ENCODE data around the gene XPO4.
"Not testable (repeated sequence)": the region's sequence is repeated elsewhere in the genome, so short reads cannot be mapped to it uniquely, and the experiment has no call there.

The XPO4 gene

DNA sequence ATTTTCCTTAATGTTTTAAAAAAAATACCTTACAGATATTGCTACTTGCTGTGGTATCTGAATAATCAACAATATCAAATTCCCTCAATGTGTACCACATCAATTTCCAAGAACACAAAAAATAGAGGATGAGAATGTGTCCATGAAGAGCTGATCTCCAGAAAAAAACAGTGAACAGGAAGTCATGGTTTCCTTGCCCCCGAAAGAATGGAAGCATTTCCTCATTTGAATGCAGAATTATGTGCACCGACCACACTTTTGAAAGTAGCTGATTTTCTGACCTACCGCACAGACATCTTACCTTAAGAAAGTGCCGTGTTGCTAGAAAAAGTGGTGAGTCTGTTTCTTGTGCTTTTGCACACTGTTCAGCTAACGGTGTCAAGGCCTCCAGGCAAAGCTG, 115.4 kb downstream of the XPO4 start:
- no peak for DNase-seq (ENCODE audit: low read depth in 2 of 2)

DNA sequence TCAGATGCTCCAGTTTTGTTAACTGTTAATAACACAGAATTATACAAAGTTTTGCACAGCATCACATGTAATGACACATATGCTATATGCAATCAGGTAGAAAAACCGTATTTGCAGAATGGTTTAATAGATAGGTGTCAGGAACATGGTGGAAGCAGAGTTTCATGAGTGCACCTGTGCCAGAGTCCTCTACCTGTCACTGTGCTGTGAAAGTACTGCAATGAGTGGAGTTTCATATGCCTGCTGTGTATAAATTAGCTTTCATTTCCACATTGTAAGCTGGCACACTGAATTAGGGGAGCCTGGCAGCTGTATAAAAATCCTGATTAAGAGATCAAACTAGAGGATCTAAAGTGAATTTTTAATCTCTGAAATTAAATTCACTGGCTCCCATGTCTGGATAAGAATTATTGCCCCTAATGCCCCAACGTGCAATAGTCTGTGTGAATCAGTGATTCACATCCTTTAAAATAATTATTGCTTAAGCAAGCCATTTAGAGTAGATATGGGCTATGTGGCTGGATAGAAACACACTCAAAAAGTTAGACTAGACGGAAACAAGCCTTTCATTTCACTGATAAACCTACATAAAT, 120.3 kb downstream of the XPO4 start:
- DNase-seq (ENCODE audit: low read depth in 2 of 2), result no peak

DNA sequence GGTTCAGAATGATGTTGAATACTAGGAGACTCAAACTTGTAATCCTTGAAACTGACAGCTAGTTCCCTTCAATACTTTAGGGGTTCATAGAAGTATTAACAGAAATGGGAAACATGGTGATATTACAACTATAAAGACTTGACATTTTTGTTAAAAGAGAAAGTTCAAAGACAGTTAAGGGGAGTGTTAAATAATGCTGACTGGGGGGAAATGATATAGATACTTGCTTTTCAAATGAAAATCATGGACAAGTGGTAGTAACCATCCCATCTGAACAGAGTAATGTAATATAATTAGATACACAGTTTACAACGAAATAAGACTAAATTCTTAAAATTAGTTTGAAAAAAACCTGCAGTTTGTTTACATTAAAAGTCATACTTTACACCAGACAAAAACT, 122.2 kb downstream of the XPO4 start:
- no peak for DNase-seq (ENCODE audit: low read depth in 2 of 2)

DNA sequence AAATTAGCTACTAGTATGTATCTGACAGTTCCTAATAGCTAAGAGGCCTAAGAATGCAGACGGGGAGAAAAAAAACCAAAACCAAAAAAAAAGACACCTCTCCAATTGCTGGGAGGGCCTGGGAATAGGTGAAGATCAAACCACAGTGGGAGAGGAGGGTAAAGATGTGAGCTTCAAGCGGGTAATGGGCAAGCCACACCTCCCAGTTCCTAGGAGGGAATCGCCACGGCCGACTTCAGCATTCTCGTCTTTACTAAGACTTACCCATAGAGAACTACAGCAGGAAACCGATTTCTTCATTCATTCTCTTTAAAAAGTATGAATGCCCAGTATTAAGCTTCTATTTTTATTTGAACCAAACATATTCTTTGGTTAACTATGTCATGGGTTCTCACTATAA, 123.1 kb downstream of the XPO4 start:
- no peak for DNase-seq (ENCODE audit: low read depth in 2 of 2)

DNA sequence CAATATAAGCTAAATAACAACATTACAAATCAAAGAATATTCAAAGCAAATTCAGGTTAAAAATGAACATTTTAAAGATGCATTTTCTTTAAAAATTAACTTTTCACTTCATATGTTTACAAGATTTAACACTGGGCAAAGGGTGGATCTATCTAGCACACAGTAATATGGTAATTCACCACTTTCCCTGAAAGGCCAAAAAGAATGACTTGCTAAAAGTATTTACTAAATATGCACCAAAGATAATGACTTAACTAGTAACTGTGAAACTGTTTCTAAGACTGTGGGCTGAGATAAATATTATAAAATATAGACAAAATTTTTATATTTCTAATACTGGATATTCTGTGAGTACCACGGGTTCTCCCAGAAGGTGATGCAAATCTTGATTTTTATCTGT, 124.2 kb downstream of the XPO4 start:
- no peak for DNase-seq (ENCODE audit: low read depth in 2 of 2)

DNA sequence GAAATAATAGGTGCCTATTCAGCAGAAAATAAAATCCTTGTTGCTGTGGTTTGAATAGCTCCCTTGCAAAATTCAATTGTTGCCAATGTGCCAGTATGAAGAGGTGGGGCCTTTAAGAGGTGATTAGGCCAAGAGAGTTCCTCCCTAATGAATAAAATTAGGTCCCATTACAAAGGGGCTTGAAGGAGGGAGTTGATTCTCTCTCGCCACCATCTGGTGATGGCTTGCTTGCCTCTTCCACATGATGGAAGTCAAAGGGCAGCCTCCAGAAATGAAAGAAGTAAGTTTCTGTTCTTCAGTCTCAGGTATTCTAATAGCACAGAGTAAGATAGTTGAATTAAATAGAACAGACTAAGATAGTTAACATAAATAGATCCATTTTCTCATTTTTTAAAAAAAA, 125.8 kb downstream of the XPO4 start:
- DNase-seq (ENCODE audit: low read depth in 2 of 2), result no peak

DNA sequence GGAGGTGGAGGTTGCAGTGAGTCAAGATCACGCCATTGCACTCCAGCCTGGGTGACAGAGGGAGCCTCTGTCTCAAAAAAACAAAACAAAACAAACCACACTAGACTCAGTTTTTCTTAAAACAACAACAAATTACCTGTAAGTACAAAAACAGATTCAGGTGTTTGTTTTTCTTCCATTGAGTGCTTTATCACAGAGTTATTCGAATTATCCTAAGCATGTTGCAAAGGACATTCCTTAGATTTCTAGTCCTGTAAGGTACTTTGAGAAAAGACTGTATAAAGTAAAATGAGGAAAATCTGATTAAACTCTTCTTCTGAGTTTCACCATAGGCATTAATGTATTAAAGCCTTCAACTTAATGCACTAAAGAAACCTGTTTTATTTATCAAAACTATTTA, 126.6 kb downstream of the XPO4 start:
- DNase-seq (ENCODE audit: low read depth in 2 of 2), result no peak

DNA sequence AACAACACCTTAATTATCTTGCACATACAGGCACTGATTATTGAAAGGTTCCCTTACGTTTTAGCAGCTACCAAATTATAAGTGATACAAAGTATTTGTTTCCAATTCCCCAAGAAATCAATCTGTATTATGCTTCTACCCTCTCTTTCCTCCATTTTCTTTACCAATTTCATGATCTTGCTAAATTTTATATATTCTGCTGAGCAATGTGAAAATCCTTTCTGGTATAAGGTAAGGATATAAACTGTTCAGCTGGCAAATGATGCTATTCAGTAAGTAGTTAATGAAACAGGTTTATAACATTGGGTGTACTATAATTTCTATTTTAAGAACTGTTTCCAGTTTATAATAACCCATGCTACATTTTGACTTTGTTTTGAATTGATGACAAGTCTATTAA, 127.8 kb downstream of the XPO4 start:
- DNase-seq (ENCODE audit: low read depth in 2 of 2), result no peak

DNA sequence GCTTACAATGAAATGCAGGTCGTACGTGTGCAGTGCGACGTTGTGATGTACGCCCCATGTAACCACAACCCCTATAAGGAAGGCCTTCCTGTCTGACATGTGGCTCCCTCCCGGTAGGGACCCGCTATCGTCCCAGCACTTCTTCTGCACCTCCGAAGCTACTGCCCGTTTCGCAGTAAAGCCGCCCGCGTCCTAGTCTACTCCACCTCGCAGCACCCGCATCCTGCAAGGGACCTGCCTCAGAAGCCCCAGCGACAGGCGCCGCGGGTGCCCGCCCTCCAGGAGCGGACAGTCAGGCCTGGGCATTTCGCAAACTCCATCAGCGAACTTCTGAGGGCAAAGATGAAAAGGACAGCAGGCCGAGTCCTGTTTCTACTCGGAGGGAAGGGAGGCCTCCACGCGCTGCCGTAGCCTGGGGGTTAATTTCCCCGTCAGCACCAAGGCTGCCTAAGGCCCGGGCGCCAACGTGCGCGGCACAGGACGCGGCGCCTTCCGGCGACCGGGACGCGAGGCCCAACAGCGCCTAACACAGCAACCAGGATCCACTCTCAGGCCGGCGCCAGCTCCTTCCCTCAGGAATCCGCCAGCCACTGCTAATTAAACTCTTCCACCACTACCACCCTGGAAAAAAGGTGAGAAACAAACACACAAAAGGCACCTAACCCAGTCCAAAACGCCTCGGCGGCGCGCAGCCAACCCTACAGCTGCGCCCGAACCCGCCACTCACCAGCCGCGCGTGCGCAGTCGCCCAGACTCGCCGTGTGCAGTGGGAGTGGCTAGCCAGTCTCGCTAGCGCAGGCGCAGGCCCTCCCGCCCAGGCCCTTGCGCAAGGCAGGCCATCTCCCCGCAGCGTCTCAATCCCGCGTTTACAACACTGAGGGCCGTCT, 129.1 kb downstream of the XPO4 start, which contains the start of gene EEF1AKMT1:
EEF1AKMT1 (minus strand) TSS at position 768 of the 887 bp plus-strand sequence. CDS start 16,363 bp downstream, outside the sequence.
- peak; percentile 89 to 90 for DNase-seq (ENCODE audit: low read depth in 2 of 2)

DNA sequence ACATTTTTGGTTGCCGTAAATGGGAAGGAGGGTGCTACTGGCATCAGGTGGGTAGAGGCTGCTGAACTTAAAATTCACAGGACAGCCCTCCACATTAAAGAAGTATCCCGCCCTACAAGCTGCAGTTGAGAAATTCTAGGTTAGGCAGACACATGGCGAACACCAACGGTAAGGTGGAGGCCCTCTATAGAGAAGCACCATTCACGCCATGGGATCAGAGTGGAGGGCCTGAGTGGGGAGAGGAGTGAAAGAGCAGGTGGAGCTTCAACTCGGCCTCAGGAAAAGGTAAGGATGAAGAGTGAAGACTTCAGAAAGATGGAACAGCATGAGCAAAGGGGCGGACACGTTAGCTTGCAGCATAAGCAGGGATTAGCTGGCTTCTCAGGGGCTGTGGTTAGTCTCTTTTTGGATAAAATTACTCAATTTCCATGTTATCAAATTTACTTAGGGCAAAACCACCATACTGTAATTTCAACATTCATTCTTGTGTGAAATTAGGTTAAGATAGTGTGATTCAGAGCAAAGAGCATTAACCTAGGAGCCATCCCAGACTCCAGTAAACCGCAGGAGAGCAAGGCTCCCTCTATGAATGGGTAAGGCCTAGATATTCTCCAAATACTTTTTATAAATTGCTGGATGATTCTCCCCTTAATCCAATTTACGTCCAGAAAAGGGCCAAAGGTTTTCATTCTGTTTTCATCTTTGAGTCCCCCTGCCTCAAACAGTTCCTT, 130.0 kb downstream of the XPO4 start:
- DNase-seq (ENCODE audit: low read depth in 2 of 2), result no peak

DNA sequence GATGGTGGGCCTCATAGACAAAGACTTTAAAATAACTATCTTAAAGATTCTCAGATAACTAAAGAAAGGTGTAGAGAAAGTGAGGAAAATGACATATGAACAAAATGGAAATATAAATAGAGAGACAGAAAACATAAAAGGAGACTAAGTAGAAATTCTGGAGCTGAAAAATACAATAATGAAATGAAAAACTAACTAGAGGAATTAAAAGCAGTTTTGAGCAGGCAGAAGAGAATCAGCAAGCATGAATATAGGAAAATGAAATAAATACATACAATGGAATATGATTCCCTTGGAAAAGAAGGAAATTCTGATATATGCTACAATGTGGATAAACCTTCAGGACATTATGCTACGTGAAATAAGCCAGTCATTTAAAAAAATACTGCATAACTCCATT, 132.7 kb downstream of the XPO4 start:
- no peak for DNase-seq (ENCODE audit: low read depth in 2 of 2)

DNA sequence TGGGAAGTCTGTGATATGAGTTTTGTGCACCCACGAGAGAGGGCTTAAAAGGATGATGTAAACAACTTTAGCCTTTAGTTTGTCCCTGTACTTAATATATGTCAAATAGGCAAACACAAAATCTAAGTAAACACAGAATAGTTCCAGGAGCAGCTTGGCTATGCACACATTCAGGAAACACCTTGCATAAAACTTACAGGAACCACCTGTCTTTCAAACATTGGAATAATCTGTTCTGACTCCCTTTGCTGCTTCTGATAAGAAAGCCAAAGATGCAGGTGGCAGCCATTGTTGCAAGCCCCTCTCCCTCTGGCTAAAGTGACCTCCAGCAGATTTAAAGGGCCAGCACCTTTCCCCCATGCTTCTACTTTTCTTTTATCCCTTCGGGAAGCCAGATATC, 133.5 kb downstream of the XPO4 start:
- DNase-seq (ENCODE audit: low read depth in 2 of 2), result no peak

DNA sequence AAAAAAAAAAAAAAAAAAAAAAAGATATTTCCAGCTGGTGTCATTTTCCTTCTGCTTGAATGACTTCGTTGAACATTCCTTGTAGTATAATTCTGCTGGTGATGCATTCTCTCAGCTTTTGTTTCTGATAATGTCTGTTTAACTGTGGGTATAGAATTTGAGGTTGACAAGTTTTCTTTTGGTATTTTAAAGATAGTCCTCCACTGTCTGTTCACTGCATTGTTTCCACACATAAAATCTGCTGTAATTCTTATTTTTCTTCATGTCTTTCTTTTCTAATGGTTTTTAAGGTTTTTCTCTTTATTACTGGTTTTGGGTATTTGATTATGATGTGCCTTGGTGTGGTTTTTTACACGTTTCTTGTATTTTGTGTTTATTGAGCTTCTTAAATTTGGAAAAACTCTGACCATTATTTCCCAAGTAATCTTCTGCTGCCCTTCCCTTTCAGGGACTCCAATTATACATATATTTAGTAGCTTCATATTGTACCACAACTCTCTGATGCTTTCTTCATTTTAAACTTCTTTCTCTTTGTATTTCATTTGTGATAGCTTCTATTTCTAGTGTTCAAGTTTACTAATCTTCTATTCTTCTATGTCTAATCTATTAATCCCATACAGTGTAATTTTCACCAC, 135.1 kb downstream of the XPO4 start:
- DNase-seq (ENCODE audit: low read depth in 2 of 2), result no peak

DNA sequence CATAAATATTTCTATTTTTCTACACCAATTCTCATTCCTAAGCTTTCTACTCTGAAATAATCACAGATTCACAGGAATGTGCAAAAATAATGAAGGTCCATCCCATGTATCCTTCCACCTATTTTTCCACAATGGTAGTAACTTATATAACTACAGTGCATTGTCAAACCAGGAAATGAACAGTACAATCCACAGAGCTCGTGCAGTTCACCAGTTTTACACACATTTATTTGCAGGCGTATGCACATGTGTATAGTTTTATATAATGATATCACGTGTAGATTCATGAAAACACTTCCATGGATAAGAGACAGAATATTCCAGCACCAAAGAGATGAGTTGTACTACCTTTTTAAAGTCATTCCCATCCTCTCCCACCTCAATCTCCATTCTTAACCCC, 141.7 kb downstream of the XPO4 start:
- DNase-seq (ENCODE audit: low read depth in 2 of 2), result no peak

DNA sequence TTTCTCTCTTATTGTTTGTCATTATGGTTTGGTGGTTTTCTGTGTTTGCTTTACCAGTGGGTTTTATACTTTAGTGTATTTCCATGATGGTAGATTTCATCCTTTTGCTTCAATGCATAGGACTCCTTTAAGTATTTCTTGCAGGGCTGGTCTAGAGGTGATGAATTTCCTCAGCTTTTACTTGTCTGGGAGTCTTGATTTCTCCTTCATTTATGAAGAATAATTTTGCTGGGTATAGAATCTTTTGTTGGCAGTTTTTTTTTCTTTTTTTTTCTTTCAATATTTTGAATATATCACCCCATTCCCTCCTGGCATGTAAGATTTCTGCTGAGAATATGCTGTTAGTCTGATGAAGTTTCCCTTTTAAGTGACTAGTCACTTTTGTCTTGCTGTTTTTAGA, 148.5 kb downstream of the XPO4 start:
- no peak for DNase-seq (ENCODE audit: low read depth in 2 of 2)

DNA sequence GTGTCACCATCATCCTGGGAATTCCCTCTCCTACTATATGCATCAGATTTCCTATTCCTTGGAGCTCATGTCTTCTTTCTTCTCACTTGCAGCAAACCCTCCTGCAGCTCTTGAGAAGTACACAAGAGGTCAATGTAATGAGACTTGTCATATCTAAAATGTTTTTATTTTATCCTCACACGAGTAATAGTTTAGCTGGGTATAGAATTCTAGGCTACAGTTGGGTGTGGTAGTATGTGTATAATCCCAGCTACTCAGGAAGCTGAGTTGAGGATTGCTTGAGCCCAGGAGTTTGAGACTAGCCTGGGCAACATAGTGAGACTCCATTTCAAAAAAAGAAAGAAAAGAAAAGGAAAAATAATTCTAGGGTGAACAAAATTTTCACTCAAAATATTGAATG, 153.2 kb downstream of the XPO4 start:
- DNase-seq (ENCODE audit: low read depth in 2 of 2), result no peak

DNA sequence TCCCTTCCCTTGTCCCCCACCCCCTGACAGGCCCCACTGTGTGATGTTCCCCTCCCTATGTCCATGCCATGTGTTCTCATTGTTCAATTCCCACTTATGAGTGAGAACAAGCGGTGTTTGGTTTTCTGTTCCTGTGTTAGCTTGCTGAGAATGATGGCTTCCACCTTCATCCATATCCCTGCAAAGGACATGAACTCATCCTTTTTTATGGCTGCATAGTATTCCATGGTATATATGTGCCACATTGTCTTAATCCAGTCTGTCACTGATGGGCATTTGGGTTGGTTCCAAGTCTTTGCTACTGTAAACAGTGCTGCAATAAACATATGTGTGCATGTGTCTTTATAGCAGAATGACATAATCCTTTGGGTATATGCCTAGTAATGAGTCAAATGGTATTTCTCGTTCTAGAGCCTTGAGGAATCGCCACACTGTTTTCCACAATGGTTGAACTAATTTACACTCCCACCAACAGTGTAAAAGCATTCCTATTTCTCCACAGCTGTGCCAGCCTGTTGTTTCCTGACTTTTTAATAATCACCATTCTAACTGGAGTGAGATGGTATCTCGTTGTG, 158.6 kb downstream of the XPO4 start:
- DNase-seq (ENCODE audit: low read depth in 2 of 2), result not testable (repeated sequence)

DNA sequence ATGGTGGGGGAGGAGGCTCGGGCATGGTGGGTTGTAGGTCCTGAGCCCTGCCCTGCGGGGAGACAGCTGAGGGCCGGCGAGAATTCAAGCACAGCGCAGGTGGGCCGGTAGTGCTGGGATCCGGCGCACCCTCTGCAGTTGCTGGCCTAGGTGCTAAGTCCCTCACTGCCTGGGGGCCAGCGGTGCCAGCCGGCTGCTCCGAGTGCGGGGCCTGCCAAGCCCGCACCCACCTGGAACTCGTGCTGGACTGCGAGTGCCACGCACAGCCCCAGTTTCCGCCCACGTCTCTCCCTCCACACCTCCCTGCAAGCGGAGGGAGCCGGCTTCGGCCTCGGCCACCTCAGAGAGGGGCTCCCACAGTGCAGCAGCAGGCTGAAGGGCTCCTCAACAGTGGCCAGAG, 162.5 kb downstream of the XPO4 start:
- no peak for DNase-seq (ENCODE audit: low read depth in 2 of 2)

DNA sequence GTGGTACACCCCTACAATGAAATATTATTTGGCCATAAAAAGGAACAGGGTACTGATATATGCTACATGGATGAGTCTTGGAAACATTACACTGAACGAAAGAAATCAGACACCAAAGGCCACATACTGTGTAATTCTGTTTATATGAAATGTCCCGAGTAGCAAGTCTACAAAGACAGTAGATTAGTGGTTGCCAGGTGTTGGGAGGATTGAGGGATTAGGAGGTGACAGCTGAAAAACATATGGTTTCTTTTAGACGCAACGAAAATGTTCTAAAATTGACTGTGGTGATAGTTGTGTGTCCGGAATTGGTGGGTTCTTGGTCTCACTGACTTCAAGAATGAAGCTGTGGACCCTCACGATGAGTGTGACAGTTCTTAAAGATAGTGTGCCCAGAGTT, 163.9 kb downstream of the XPO4 start:
- no peak for DNase-seq (ENCODE audit: low read depth in 2 of 2)

DNA sequence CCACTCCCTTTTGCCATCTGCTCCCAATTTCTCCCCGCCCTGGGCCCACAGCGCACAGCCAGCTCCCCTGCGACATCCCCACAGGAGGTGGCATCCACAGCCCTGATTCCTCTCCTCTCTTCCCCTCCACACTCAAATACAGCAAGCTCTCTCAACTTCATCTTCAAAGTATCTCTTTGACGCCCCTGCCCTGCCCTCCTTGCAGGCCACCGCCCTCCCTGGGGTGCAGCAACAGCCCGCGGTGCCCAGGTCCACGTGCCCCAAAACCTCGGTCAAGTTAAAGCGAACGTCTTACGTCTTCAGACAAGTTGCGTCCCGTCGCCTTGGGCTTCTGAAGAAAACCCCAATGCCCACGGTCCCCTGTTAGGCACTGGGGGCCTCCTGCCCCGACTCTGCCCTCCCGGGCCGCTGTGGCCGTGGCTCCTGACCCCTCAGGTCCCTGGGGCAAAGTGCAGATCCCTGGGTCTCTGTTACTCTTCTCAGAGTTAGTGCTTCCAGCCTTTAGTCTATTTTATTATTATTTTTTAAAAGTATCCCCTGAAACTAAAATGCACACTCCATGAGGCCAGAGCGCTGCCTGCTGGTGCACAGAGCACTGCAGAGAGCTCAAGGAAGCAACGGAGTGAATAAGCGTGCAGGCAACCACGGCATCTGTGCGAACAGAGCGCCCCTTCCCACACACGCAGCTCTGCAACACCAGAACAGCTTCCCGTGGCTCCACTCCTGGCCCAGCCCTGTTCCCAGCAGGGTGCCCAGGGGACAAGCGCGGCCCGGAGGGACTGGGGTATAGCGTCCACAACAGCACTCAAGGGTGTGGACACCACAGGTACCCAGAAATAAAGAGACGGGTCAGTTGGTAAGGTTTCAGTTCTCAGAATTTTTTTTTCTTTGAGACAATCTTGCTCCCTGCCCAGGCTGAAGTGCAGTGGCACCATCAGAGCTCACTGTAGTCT, 172.6 kb downstream of the XPO4 start:
- no peak for DNase-seq (ENCODE audit: low read depth in 2 of 2)
